ENCODE data around the gene MANSC1.
"Not testable (repeated sequence)": the region's sequence is repeated elsewhere in the genome, so short reads cannot be mapped to it uniquely, and the experiment has no call there.

The MANSC1 gene

DNA sequence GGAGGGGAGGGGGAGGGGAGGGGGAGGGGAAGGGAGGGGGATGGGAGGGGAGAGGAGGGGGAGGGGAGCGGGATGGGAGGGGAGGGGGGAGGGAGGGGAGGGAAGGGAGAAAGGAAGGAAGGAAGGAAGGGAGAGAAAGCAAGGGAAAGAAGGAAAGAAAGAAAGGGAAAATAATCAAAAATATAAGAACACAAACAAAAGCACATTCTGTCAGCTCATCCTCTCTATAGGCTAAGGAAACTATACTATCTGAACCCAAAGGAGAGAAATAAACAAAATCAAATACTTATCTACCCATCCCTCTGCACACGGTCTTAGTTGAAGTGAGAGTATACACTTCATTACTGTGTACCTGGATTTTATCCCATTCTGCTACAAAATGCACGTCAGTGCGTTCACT lies 26.9 kb downstream of the MANSC1 start:
- DNase-seq = no peak

GRCh38 chr12:12319451-12320183 lies 30.4 kb downstream of the MANSC1 start:
- DNase-seq = peak in 1 of 14 donors; percentile 2

- DNase-seq = no peak
Measured at GRCh38 chr12:12315838-12316237, 34.2 kb downstream of the MANSC1 start.

DNA sequence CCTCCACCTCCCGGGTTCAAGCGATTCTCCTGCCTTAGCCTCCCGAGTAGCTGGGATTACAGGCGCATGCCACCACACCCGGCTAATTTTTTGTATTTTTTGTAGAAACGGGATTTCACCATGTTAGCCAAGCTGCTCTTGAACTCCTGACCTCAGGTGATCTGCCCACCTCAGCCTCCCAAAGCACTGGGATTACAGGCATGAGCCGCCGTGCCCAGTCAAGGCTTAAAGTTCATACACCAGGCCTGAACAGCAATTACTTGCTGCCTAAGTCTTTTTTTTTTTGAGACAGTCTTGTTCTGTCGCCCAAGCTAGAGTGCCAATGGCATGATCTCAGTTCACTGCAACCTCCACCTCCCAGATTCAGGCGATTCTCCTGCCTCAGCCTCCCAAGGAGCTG lies 39.3 kb downstream of the MANSC1 start:
- not testable (repeated sequence) for DNase-seq

- DNase-seq = no peak
Measured at GRCh38 chr12:12305568-12306300, 44.3 kb downstream of the MANSC1 start.

DNA sequence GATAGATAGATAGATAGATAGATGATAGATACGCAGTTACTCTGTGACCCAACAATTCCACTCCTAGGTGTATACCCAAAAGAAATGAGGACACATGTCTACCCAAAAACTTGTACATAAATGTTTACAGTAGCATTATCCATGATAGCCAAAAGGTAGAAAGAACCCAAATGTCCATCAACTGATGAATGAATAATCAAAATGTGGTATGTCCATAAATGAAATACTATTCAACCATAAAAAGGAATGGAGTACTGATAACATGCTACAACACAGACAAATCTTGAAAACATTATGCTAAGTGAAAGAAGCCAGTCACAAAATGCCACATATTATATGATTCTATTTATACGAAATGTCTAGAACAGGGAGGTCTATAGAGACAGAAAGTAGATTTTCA lies 47.1 kb downstream of the MANSC1 start:
- DNase-seq = no peak

DNA sequence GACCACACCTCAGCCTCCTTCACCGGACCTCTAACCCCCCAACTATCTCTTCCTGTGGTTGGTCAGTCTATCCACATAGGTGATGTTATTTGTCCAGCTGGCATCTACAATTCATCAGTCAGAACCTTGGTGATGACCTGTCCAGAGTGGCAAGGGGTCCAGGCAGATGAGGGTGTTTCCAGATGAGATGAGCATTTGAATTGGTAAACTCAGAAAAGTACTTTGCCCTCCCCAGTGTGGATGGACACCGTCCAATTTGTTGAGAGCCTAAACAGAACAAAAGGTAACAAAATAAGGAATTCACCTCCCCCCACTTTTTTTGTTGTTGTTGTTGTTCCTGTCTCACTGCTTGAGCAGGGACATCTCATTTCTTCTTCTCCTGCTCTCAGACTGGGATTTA lies 48.9 kb downstream of the MANSC1 start:
- no peak for DNase-seq

DNA sequence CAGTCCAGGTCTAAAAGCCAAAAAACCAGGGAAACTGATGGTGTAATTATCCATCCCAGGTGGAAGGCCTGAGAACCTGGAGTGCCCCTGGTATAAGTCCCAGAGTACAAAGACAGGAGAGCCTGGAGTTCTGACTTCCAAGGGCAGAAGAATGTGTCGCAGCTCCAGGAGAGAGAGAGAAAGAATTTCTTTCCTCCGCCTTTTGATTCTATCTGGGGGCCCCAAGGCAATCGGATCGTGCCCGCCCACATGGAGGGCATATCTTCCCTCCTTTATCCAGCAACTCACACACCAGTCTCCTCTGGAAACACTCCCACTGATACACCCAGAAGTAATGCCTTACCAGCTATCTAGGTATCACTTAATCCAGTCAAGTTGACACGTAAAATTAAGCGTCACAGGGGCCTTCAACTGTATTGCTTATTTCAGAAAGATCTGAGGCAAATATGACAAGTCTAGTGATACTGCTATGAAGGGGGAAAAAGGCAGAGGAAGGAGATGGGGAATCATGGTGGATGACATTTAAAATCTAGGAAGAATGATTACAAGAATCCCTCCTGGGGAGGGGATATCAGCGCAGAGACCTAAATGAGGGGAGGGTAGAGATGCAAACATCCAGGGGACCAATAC lies 52.7 kb downstream of the MANSC1 start:
- no peak for DNase-seq

GRCh38 chr12:12294215-12295005 lies 55.6 kb downstream of the MANSC1 start:
- peak in 9 of 14 donors; percentile 1 to 28 (median 6) for DNase-seq

DNA sequence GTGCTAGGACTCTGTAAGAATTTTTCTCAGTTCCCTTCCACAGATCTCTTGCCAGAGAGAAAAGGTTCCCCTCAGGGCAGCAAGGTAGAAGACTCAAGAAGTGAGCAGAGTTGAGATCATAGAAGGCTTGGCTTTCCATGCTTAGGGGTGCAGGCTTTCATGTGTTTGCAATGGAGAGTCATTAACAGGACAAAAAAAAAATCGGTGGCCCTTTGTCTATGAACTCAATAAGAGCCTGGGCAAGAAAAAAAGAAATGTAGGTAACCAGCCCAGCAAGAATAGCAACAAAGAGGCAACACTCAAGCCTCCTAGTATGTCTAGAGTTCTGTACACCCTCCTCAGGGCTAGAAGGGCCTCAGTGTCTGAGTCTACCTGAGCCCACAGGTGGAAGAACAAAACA lies 59.8 kb downstream of the MANSC1 start:
- no peak for DNase-seq

GRCh38 chr12:12286441-12286840 lies 63.6 kb downstream of the MANSC1 start:
- no peak for DNase-seq

DNA sequence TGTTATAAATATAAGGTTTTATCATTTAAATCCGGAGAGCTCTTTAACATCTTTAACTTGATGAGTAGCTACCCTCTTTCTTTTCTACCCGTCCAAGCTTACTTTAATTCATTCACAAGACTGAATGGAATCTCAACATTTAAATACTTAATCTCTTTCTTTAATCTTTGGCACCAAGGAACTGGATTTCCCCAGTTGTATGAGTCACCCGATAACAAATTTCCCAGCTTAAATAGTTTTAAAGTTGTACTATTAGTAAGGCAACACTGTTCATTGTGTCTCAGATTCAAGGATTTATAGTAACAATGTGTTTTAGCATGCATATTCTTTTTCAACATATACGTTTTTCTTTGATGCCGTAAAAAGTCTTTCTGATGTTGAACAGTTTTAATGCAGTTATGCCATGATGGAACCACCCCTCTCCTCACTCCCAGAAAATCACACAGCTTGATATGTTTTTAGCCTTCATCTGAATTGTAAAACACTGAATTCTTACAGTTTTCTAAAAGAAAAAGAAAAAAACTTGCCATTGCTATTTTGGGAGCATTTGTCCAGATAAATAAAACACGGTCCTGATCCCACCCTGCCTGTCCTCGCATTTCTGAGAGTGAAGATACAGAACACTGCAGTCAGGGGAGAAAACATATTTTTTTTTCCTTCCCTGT lies 67.1 kb downstream of the MANSC1 start:
- DNase-seq = no peak

DNA sequence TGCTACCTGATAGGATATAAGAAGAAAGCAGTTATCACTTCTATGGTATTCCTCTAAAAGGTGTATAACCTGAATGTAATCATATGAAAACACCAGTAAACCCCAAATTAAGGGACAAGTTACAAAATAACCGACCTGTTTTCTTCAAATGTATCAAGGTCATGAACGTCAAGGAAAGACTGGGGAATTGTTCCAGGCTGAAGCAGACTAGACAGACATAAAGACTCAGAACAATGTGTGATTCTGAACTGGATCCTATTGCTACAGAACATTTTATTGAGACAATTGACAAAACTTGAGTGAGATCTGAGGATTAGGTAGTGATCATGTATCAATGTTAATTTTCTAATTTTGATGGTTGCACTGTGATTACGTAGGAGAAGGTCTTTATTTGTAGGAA lies 67.8 kb downstream of the MANSC1 start:
- DNase-seq = no peak

GRCh38 chr12:12281134-12281533 lies 68.9 kb downstream of the MANSC1 start:
- no peak for DNase-seq

DNA sequence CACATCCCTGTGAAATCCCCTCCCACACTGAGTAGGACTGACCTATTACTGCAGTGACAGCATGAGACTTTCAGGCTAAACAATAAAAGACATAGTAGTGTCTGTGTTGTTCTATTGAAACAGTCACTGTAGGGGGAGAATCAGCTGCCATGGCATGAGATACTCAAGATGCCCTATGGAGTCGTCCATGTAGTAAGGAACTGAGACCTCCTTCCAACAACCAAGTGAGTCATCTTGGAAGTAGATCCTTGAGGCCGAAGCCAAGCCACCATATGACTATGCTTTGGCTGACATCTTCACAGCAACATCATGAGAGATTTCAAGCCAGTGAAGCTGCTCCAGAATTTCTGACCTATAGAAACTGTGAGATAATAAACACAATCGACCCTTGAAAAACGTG lies 71.1 kb downstream of the MANSC1 start:
- no peak for DNase-seq
